Neutrophil (primary cell): ENCODE measurements around the gene RTN4.

ENCODE experiments used
- H3K27ac ChIP-seq: fragments of 200-600 bp; sonication (generic); 2 replicates; pipeline ENCODE4 v1.5.1; 2016; ENCODE audit warnings: mild to moderate bottlenecking, moderate library complexity
- H3K27me3 ChIP-seq: fragments of 200-600 bp; sonication (generic); 2 replicates; pipeline ENCODE4 v1.6.0; 2016; ENCODE audit warnings: mild to moderate bottlenecking
- H3K36me3 ChIP-seq: fragments of 200-600 bp; sonication (generic); 2 replicates; pipeline ENCODE4 v1.5.1; 2017
- H3K4me1 ChIP-seq, 2 experiments: fragments of 200-600 bp in 1 of 2; sonication (generic) in 1 of 2; 1 replicate in 1 of 2; 2 replicates in 1 of 2; pipeline versions ENCODE4 v1.5.1 to v1.6.1; 2013 to 2016; ENCODE audit warnings: low read depth in 1 of 2, low read length in 1 of 2, mild to moderate bottlenecking in 1 of 2, moderate library complexity in 1 of 2; ENCODE audit not compliant: control insufficient read depth in 1 of 2, insufficient read depth in 1 of 2
- H3K4me3 ChIP-seq, 2 experiments: fragments of 200-600 bp in 1 of 2; sonication (generic) in 1 of 2; 1 replicate in 1 of 2; 2 replicates in 1 of 2; pipeline ENCODE4 v1.5.1; 2013 to 2016; ENCODE audit warnings: low read depth in 1 of 2, low read length in 1 of 2, mild to moderate bottlenecking in 1 of 2, moderate library complexity in 1 of 2
- H3K9me3 ChIP-seq: fragments of 200-600 bp; sonication (generic); 2 replicates; pipeline ENCODE4 v1.5.1; 2016
- TF ChIP-seq, protein P1 (sequence below): fragments of 200-600 bp; sonication (generic); IDR thresholded peaks from 2 replicates; pipeline ENCODE4 v1.5.1; 2016; ENCODE audit warnings: antibody characterized with exemption

The RTN4 gene

GRCh38 chr2:55043841-55044240 is 6.4 kb downstream of the RTN4 start:
- Histone ChIP-seq H3K4me1 (peaks cover 47 to 66% of the 10 kb centered on the region in 2 experiments), H3K9me3 (no peaks in the 10 kb centered on the region), H3K27me3 (no peaks in the 10 kb centered on the region), H3K4me3 (no peak overlapping the region), H3K27ac (no peak overlapping the region), H3K36me3 (no peaks in the 10 kb centered on the region)
- TF ChIP-seq, protein P1, sequence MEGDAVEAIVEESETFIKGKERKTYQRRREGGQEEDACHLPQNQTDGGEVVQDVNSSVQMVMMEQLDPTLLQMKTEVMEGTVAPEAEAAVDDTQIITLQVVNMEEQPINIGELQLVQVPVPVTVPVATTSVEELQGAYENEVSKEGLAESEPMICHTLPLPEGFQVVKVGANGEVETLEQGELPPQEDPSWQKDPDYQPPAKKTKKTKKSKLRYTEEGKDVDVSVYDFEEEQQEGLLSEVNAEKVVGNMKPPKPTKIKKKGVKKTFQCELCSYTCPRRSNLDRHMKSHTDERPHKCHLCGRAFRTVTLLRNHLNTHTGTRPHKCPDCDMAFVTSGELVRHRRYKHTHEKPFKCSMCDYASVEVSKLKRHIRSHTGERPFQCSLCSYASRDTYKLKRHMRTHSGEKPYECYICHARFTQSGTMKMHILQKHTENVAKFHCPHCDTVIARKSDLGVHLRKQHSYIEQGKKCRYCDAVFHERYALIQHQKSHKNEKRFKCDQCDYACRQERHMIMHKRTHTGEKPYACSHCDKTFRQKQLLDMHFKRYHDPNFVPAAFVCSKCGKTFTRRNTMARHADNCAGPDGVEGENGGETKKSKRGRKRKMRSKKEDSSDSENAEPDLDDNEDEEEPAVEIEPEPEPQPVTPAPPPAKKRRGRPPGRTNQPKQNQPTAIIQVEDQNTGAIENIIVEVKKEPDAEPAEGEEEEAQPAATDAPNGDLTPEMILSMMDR = no peak

DNA sequence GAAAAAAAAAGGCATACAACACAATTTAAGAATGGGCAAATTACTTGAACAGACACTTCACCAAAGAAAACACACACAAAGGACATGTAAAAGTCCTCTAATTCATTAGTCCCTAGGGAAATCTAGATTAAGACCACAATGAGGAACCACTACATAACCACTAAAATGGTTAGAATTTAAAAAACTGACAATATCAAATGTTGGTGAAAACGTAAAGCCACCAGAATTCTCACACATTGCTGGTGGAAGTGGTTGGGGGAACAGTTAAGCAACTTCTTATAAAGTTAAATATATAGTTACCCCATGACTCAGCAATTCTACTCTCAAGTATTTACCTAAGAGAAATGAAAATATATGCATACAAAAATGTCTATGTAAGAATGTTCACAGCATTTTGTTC is 11.8 kb downstream of the RTN4 start:
- Histone ChIP-seq H3K9me3 (no peaks in the 10 kb centered on the region), H3K27ac (peak overlapping the region; percentile 43)
- TF ChIP-seq, protein P1 = no peak

DNA sequence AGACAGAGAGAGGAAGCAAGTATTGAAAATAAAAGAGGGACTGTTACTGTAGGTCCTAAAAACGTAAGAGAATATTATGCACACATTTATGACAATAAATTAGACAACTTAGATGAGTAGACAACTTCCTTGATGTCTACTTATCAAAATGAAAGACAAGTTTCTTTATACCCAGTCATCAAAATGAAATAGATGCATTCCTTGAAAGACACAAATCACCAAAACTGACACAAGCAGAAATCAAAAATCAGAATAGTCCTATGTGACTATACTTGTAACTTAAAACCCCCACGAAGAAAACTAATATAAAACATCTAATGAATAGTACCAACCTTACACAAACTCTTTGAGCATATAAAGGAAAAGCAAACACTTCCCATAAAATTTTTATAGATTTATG is 14.5 kb downstream of the RTN4 start:
- Histone ChIP-seq H3K4me1 (peaks cover 30 to 40% of the 10 kb centered on the region in 2 experiments), H3K27me3 (no peaks in the 10 kb centered on the region), H3K27ac (no peak overlapping the region), H3K4me3 (no peak overlapping the region), H3K36me3 (no peaks in the 10 kb centered on the region), H3K9me3 (no peaks in the 10 kb centered on the region)
- TF ChIP-seq, protein P1 = no peak

More for the DNA sequence above, 11.8 kb downstream of the RTN4 start:
- Histone ChIP-seq H3K4me3 (no peak overlapping the region), H3K36me3 (no peaks in the 10 kb centered on the region), H3K27me3 (no peaks in the 10 kb centered on the region), H3K4me1 (peaks cover 20 to 49% of the 10 kb centered on the region in 2 experiments)

DNA sequence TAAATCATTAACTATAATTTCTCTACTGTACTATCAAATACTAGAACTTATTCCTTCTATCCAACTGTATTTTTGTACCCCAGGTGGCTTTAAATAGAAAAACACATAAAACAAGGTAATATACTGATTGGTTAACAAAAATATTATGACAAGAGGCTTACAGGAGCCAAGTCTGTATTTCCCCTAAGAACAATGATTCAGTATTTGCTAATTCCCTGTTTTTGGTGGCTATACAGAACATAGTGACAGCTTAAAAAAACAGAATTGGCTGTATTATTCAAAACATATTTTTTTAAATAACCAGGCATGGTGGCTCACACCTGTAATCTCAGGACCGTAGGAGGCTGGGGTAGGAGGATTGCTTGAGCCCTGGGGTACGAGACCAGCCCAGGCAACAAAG is 16.3 kb downstream of the RTN4 start:
- Histone ChIP-seq H3K27ac (peak overlapping the region; percentile 63), H3K27me3 (no peaks in the 10 kb centered on the region), H3K4me3 (no peak overlapping the region), H3K36me3 (no peaks in the 10 kb centered on the region), H3K9me3 (no peaks in the 10 kb centered on the region), H3K4me1 (peaks cover 30 to 41% of the 10 kb centered on the region in 2 experiments)
- TF ChIP-seq, protein P1 = no peak

DNA sequence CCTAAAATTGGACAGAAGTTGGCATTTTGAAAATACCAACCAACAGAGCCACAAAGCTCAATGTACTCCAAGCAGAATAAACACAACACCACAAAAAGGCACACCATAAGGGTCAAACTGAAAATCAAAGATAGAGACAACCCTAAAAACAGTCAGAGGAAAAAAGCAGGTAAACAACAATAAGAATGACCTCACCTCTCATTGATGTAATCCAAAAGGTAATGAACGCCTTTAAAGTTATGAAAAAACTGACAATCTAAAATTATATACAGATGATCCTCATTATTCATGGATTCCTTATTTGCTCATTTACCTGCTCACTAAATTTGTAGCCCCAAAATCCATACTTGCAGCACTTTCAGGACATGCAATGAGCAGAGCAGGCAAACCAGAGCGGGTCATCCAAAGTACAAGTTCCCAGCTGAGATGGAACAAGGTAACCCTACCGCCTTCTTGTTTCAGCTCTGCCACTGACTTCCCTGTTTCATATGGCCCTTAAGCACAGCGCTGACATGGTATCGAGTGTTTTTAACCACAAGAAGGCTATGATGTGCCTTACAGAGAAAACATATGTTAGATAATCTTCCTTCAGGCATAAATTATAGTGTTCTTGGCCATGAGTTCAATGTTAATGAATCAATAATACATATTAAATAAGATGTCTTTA is 17.0 kb downstream of the RTN4 start:
- peaks cover 23 to 34% of the 10 kb centered on the region in 2 experiments for H3K4me1 ChIP-seq
- no peak overlapping the region for H3K4me3 ChIP-seq
- peak overlapping the region; percentile 63 for H3K27ac ChIP-seq
- no peaks in the 10 kb centered on the region for H3K27me3 ChIP-seq
- TF ChIP-seq, protein P1 = no peak
- H3K9me3 ChIP-seq = no peaks in the 10 kb centered on the region
- no peaks in the 10 kb centered on the region for H3K36me3 ChIP-seq
